HG02623 (cell line): ENCODE results near the gene CDH4.
"Not testable (repeated sequence)": the region's sequence is repeated elsewhere in the genome, so short reads cannot be mapped to it uniquely, and the experiment has no call there.

ENCODE experiments used
- ATAC-seq: cut with Tn5 transposase; IDR thresholded peaks from one replicate; pipeline ENCODE4 v1.9.1; 2021; ENCODE audit warnings: moderate library complexity; ENCODE audit not compliant: unreplicated experiment

Gene CDH4

GRCh38 chr20:61973515-61974356 lies 721.7 kb downstream of the CDH4 start:
- no peak for ATAC-seq

GRCh38 chr20:61974357-61974665 lies 722.2 kb downstream of the CDH4 start:
- ATAC-seq: no peak

- ATAC-seq: no peak
Measured at GRCh38 chr20:61975407-61976129, 723.5 kb downstream of the CDH4 start.

GRCh38 chr20:61976263-61976643 lies 724.2 kb downstream of the CDH4 start:
- ATAC-seq: no peak

GRCh38 chr20:61976644-61977418 lies 724.8 kb downstream of the CDH4 start:
- ATAC-seq: no peak

- ATAC-seq: no peak
Measured at GRCh38 chr20:61977419-61977786, 725.3 kb downstream of the CDH4 start.

- ATAC-seq: no peak
Measured at GRCh38 chr20:61978491-61978890, 726.4 kb downstream of the CDH4 start.

GRCh38 chr20:61979090-61979489 lies 727.0 kb downstream of the CDH4 start:
- ATAC-seq: no peak

- ATAC-seq: no peak
Measured at GRCh38 chr20:61979701-61980635, 727.9 kb downstream of the CDH4 start.

- ATAC-seq: no peak
Measured at GRCh38 chr20:61980647-61981583, 728.9 kb downstream of the CDH4 start.

- ATAC-seq: not testable (repeated sequence)
Measured at GRCh38 chr20:61981691-61982090, 729.6 kb downstream of the CDH4 start.

- ATAC-seq: no peak
Measured at GRCh38 chr20:61982191-61982950, 730.3 kb downstream of the CDH4 start.

GRCh38 chr20:61982951-61983315 lies 730.9 kb downstream of the CDH4 start:
- no peak for ATAC-seq

- ATAC-seq: no peak
Measured at GRCh38 chr20:61983965-61984364, 731.9 kb downstream of the CDH4 start.

- not testable (repeated sequence) for ATAC-seq
Measured at GRCh38 chr20:61984431-61984830, 732.4 kb downstream of the CDH4 start.

GRCh38 chr20:61985096-61985495 lies 733.0 kb downstream of the CDH4 start:
- no peak for ATAC-seq

- no peak for ATAC-seq
Measured at GRCh38 chr20:61986762-61987321, 734.8 kb downstream of the CDH4 start.

- no peak for ATAC-seq
Measured at GRCh38 chr20:61988665-61989064, 736.6 kb downstream of the CDH4 start.

- no peak for ATAC-seq
Measured at GRCh38 chr20:61989741-61990140, 737.7 kb downstream of the CDH4 start.
